ENCODE results near the gene DOCK2.

The DOCK2 gene

DNA sequence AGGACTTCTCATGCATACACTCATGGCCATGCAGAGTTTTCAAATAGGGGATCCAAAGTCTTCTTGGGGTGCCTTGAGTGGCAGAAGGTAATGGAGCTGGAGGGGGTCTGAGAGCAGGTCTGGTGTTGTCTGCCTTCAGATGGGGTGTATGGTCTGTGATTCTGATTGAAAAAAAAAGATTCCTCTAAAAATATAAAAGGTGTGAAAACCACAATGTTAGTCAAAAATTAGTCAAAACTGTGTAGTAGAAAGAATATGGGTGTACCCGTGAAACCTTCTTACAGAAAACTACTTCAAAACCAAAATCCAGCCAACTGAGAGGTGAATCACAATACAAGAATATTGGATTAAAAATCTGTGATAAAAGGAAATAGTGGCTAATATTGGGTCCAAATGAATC is 20.1 kb downstream of the DOCK2 start:
- no peak for TF ChIP-seq TAF1 (IDR thresholded peaks at IDR 0.05; ENCODE audit: borderline replicate concordance, insufficient read depth, low read length)
- no peak for TF ChIP-seq FOXP2 (optimal IDR thresholded peaks at IDR 0.05; ENCODE audit: borderline replicate concordance, extremely low read depth, extremely low read length, insufficient read depth)
- no peak for TF ChIP-seq POLR2AphosphoS5 (IDR thresholded peaks at IDR 0.05; ENCODE audit: low read depth, low read length)
- no peak for TF ChIP-seq REST (IDR thresholded peaks at IDR 0.05; ENCODE audit: insufficient read depth in 1 of 2, low read depth in 2 of 2, low read length in 2 of 2)

- TF ChIP-seq TAF1 (IDR thresholded peaks at IDR 0.05; ENCODE audit: borderline replicate concordance, insufficient read depth, low read length) = no peak
- TF ChIP-seq FOXP2 (optimal IDR thresholded peaks at IDR 0.05; ENCODE audit: borderline replicate concordance, extremely low read depth, extremely low read length, insufficient read depth) = no peak
- TF ChIP-seq SIN3A (IDR thresholded peaks at IDR 0.05; ENCODE audit: borderline replicate concordance, insufficient read depth, low read length) = no peak
- no peak for TF ChIP-seq POLR2AphosphoS5 (IDR thresholded peaks at IDR 0.05; ENCODE audit: low read depth, low read length)
- TF ChIP-seq REST (IDR thresholded peaks at IDR 0.05; ENCODE audit: insufficient read depth in 1 of 2, low read depth in 2 of 2, low read length in 2 of 2) = no peak
These were observed 26.5 kb downstream of the DOCK2 start for GRCh38 chr5:169663537-169663936.

- TF ChIP-seq TAF1 (IDR thresholded peaks at IDR 0.05; ENCODE audit: borderline replicate concordance, insufficient read depth, low read length) (no peak), SIN3A (IDR thresholded peaks at IDR 0.05; ENCODE audit: borderline replicate concordance, insufficient read depth, low read length) (no peak), FOXP2 (optimal IDR thresholded peaks at IDR 0.05; ENCODE audit: borderline replicate concordance, extremely low read depth, extremely low read length, insufficient read depth) (no peak), POLR2AphosphoS5 (IDR thresholded peaks at IDR 0.05; ENCODE audit: low read depth, low read length) (no peak), REST (IDR thresholded peaks at IDR 0.05; ENCODE audit: insufficient read depth in 1 of 2, low read depth in 2 of 2, low read length in 2 of 2) (no peak)
These were observed 29.3 kb downstream of the DOCK2 start for GRCh38 chr5:169666365-169666764.

- TF ChIP-seq SIN3A (IDR thresholded peaks at IDR 0.05; ENCODE audit: borderline replicate concordance, insufficient read depth, low read length) (no peak), FOXP2 (optimal IDR thresholded peaks at IDR 0.05; ENCODE audit: borderline replicate concordance, extremely low read depth, extremely low read length, insufficient read depth) (no peak), TAF1 (IDR thresholded peaks at IDR 0.05; ENCODE audit: borderline replicate concordance, insufficient read depth, low read length) (no peak), POLR2AphosphoS5 (IDR thresholded peaks at IDR 0.05; ENCODE audit: low read depth, low read length) (no peak), REST (IDR thresholded peaks at IDR 0.05; ENCODE audit: insufficient read depth in 1 of 2, low read depth in 2 of 2, low read length in 2 of 2) (no peak)
These were observed 31.0 kb downstream of the DOCK2 start for GRCh38 chr5:169667896-169668674.
